Transverse colon (tissue), 4 donors: Measurements from ENCODE around the gene OSTC. TPM values are rescaled to one million over a fixed set of nuclear protein-coding genes. Genes with fewer than 3 reads are reported as not detected.

Source experiments
- DNase-seq: peaks from one replicate; pipeline ENCODE4 v3.0.0-alpha.2; 2019
- H3K27ac ChIP-seq, 4 donors: fragments of 200-600 bp; sonication (generic); 2 replicates each; pipeline ENCODE4 v1.5.1; 2016 to 2018; ENCODE audit warnings: inconsistent platforms in 4 of 4
- H3K27me3 ChIP-seq: fragments of 200-600 bp; sonication (generic); 2 replicates; pipeline ENCODE4 v1.5.1; 2017; ENCODE audit warnings: inconsistent platforms
- H3K36me3 ChIP-seq, 4 donors: fragments of 200-600 bp; sonication (generic); 2 replicates each; pipeline ENCODE4 v1.5.1; 2017 to 2019; ENCODE audit warnings: inconsistent platforms in 4 of 4
- H3K4me1 ChIP-seq, 4 donors: fragments of 200-600 bp; sonication (generic); 2 replicates each; pipeline ENCODE4 v1.5.1; 2017 to 2020; ENCODE audit warnings: inconsistent platforms in 4 of 4
- H3K4me3 ChIP-seq, 4 donors: fragments of 200-600 bp; sonication (generic); 1 replicate in 1 of 4; 2 replicates in 3 of 4; pipeline versions ENCODE4 v1.5.1 to v1.6.1; 2017 to 2019; ENCODE audit warnings: inconsistent platforms in 4 of 4
- H3K9me3 ChIP-seq, 2 donors: fragments of 200-600 bp; sonication (generic); 2 replicates each; pipeline ENCODE4 v1.5.1; 2017 to 2019; ENCODE audit warnings: inconsistent platforms in 2 of 2
- CTCF ChIP-seq, 5 experiments: fragments of 200-600 bp in 3 of 5; fragments of 450-650 bp in 2 of 5; sonication (generic) in 3 of 5; IDR thresholded peaks; 1 replicate in 2 of 5; 2 replicates in 3 of 5; pipeline ENCODE4 v1.5.1; 2016 to 2017; ENCODE audit warnings: antibody characterized with exemption in 5 of 5, inconsistent platforms in 3 of 5, mild to moderate bottlenecking in 2 of 5, moderate library complexity in 1 of 5
- EP300 ChIP-seq: sonication (generic); formaldehyde crosslinking; IDR thresholded peaks from one replicate; pipeline ENCODE4 v1.6.1; 2017; ENCODE audit warnings: antibody characterized with exemption, low read depth
- POLR2A ChIP-seq: fragments of 450-650 bp; IDR thresholded peaks from one replicate; pipeline ENCODE4 v1.6.1; 2016; ENCODE audit warnings: antibody characterized with exemption, mild to moderate bottlenecking, moderate library complexity
- POLR2AphosphoS5 ChIP-seq, 3 donors: sonication (generic); formaldehyde crosslinking; IDR thresholded peaks; one replicate each; pipeline ENCODE4 v1.6.1; 2016; ENCODE audit warnings: antibody characterized with exemption in 3 of 3
- WGBS, 2 donors: methylation state at CpG; one replicate each; pipeline ENCODE4 v1.1.5; 2018; ENCODE audit warnings: low coverage in 1 of 2; 5-methylcytosine and 5-hydroxymethylcytosine counted together
- in situ Hi-C, 4 donors: fragments of 200-750 bp; cut with MboI; loops; one replicate each; pipeline versions ENCODE4 v1.15.0 to v1.15.1; 2017; ENCODE audit warnings: low sequenced_read_pairs in 3 of 4, low pct_ligation_motif_present in 1 of 4, low pct_unique_long_range_greater_than_20kb in 1 of 4
- intact Hi-C: fragments of 100-400 bp; cut with DNase I; formaldehyde crosslinking; loops from one replicate; pipeline ENCODE4 v1.15.1; 2023; ENCODE audit warnings: low total_unique reads
- total RNA-seq, 4 donors: library from RNA; depleted of rRNA; stranded (reverse); fragments of >200 nt; gene quantifications; one replicate each; pipeline ENCODE4 v1.1.0, GENCODE V29; 2016

The OSTC gene
- total RNA-seq, 4 donors from 2014 or later, result 45.4 to 56.5 (median 51.6) TPM

GRCh38 chr4:108700081-108700757, 49.8 kb downstream of the OSTC start:
- H3K27me3 ChIP-seq, result no peaks in the 10 kb centered on the region
- H3K27ac ChIP-seq, result no peak overlapping the region
- DNase-seq, result no peak
- TF ChIP-seq POLR2A, result no peak
- TF ChIP-seq POLR2AphosphoS5 (IDR thresholded peaks at IDR 0.05), result no peak
- TF ChIP-seq EP300, result no peak
- H3K36me3 ChIP-seq, result no peaks in the 10 kb centered on the region
- intact Hi-C loops, result no loop called here
- 39 to 50% methylated on average over 1 of the region's 1 CpG for WGBS, 2 donors
- no peaks in the 10 kb centered on the region for H3K9me3 ChIP-seq
- no peak overlapping the region for H3K4me3 ChIP-seq
- in situ Hi-C loops, result no loop called here
- H3K4me1 ChIP-seq, result no peaks in the 10 kb centered on the region

- Histone ChIP-seq H3K36me3 (no peaks in the 10 kb centered on the region), H3K4me3 (no peak overlapping the region), H3K27me3 (no peaks in the 10 kb centered on the region), H3K4me1 (no peaks in the 10 kb centered on the region), H3K9me3 (no peaks in the 10 kb centered on the region), H3K27ac (no peak overlapping the region)
- TF ChIP-seq EP300, result no peak
- no peak for TF ChIP-seq CTCF (IDR thresholded peaks at IDR 0.05)
- no peak for TF ChIP-seq POLR2A
- TF ChIP-seq POLR2AphosphoS5 (IDR thresholded peaks at IDR 0.05), result no peak
- intact Hi-C loops, result no loop called here
- in situ Hi-C loops, result no loop called here
- no peak for DNase-seq
- 47 to 56% methylated on average over 3 of the region's 3 CpGs for WGBS, 2 donors
These were observed 52.6 kb downstream of the OSTC start for GRCh38 chr4:108702960-108703359.

- Histone ChIP-seq H3K27me3 (no peaks in the 10 kb centered on the region), H3K9me3 (no peaks in the 10 kb centered on the region), H3K27ac (no peak overlapping the region), H3K4me3 (no peak overlapping the region), H3K36me3 (no peaks in the 10 kb centered on the region), H3K4me1 (no peaks in the 10 kb centered on the region)
- TF ChIP-seq POLR2A (no peak), EP300 (no peak), POLR2AphosphoS5 (IDR thresholded peaks at IDR 0.05) (no peak), CTCF (IDR thresholded peaks at IDR 0.05) (no peak)
- no peak for DNase-seq
- intact Hi-C loops (no loop called here), in situ Hi-C loops (no loop called here)
These were observed 53.0 kb downstream of the OSTC start for GRCh38 chr4:108703370-108703769.

GRCh38 chr4:108703966-108704365, 53.6 kb downstream of the OSTC start:
- no peaks in the 10 kb centered on the region for H3K27me3 ChIP-seq
- 43% methylated on average over 2 of the region's 2 CpGs; no CpG with 5 or more reads in 1 of the 2 donors for WGBS, 2 donors
- H3K4me1 ChIP-seq, result no peaks in the 10 kb centered on the region
- no peak overlapping the region for H3K4me3 ChIP-seq
- intact Hi-C loops (no loop called here), in situ Hi-C loops (no loop called here)
- H3K27ac ChIP-seq, result no peak overlapping the region
- H3K9me3 ChIP-seq, result no peaks in the 10 kb centered on the region
- no peaks in the 10 kb centered on the region for H3K36me3 ChIP-seq
- no peak for TF ChIP-seq EP300
- no peak for TF ChIP-seq POLR2A
- no peak for TF ChIP-seq POLR2AphosphoS5 (IDR thresholded peaks at IDR 0.05)
- no peak for TF ChIP-seq CTCF (IDR thresholded peaks at IDR 0.05)
- no peak for DNase-seq

- no peaks in the 10 kb centered on the region for H3K4me1 ChIP-seq
- in situ Hi-C loops (no loop called here), intact Hi-C loops (no loop called here)
- no peak for DNase-seq
- 51 to 55% methylated on average over 4 of the region's 4 CpGs for WGBS, 2 donors
- H3K27me3 ChIP-seq, result no peaks in the 10 kb centered on the region
- H3K36me3 ChIP-seq, result no peaks in the 10 kb centered on the region
- H3K4me3 ChIP-seq, result no peak overlapping the region
- TF ChIP-seq EP300 (no peak), CTCF (IDR thresholded peaks at IDR 0.05) (no peak), POLR2A (no peak)
- H3K27ac ChIP-seq, result no peak overlapping the region
- no peaks in the 10 kb centered on the region for H3K9me3 ChIP-seq
These were observed 55.9 kb downstream of the OSTC start for GRCh38 chr4:108706289-108706688.
